Stimulated activated CD8-positive, alpha-beta memory T cell treated with anti-CD3 and anti-CD28 coated beads, Interleukin-15, amount 100 ng/mL, for 48 hours (primary cell): ENCODE data around the gene MRPL48.

Experiments used
- DNase-seq, 2 donors: peaks; one replicate each; pipeline ENCODE4 v3.0.0-alpha.2; 2020; ENCODE audit warnings: low read depth in 2 of 2

Gene MRPL48

DNA sequence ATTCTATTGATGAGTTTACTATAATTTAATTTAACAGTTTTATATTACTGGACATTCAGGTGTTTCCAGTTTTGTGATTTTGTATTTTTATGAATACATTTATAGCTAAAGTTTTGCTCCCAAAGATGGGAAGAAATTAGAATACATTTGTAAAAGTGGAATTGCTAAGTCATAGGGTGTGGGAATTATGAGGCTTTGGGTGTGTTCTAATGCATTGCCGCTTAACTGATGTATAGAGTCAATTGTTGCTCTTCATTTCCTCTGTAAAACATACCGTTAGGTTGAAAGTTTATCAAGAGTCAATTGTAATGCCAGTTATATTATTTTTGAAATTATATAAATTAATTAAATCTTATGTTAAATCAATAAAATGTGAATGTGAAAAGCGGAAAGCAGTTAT, 105.4 kb downstream of the MRPL48 start:
- no peak for DNase-seq

DNA sequence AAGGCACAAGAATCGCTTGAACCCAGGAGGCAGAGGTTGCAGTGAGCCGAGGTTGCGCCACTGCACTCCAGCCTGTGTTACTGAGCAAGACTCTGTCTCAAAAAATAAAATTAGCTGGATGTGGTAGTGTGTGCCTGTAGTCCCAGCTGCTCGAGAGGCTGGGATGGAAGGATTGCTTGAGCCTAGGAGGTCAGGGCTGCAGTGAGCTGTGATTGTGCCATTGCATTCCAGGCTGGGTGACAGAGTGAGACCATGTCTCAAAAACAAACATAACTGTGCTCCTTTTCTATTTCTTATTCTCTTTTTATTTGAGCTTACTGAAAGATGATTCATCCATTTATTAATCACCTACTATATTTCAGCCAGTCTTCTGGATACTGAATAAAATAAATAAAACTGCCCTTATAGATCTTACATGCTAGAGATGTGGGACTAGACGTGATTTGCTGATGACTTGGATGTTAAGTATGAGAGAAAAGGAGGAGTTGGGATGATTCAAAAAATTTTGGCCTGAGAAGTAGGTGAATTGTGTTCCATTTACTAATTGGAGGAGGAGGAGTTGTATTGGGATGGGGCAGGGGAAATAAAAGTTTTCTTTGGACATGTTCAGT, 107.2 kb downstream of the MRPL48 start:
- no peak for DNase-seq

DNA sequence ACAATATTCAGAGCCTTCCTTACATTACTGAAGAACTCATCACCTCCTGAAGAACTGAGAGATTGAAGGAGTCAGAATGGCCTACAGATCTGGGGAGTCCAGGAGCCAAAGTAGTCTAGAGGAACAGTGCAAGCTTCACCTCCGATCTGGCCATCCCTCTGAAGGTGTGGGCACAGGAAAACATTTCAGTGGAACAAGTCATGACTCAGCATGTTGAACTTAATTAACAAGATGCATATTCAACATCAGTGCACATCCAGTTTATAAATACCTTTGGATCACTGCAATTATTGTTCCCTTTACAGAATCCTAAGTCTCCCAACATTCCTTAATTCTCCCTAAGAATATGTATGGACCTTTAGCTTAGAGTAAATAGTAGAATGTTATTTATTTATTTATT, 114.6 kb downstream of the MRPL48 start:
- DNase-seq, result no peak

DNA sequence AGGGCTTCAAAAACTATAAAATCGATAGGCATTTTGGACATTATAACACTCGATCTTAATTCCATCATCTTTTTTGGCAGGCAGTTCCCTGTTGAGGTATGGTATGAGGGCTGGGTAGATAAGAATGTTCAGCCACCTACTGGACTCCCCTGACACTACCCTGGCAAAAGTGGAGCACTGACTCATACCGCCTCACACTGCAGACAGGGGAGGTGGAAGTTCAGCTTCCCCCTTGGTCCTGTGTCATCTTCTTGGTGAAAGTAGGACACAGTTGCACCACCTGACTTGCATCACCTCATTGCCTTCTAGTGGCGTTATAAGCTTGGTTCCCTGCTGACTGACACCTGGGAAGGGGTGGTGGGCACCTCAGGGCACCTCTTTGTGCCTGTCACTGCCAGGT, 119.5 kb downstream of the MRPL48 start:
- no peak for DNase-seq

GRCh38 chr11:73912026-73912425, 124.4 kb downstream of the MRPL48 start:
- no peak for DNase-seq

GRCh38 chr11:73913472-73913871, 125.8 kb downstream of the MRPL48 start:
- DNase-seq, result no peak

GRCh38 chr11:73914284-73914683, 126.6 kb downstream of the MRPL48 start:
- no peak for DNase-seq
